Endodermal cell (in vitro differentiated cells): Measurements from ENCODE around the gene MTSS2. TPM values are rescaled to one million over a fixed set of nuclear protein-coding genes. Genes with fewer than 3 reads are reported as not detected.

Experiments
- DNase-seq: peaks from one replicate; pipeline ENCODE4 v3.0.0-alpha.2; 2017
- H3K27ac ChIP-seq: 2 replicates; pipeline ENCODE4 v1.5.1; 2013; ENCODE audit warnings: mild to moderate bottlenecking, low read depth, low read length, moderate library complexity
- H3K27me3 ChIP-seq: 2 replicates; pipeline ENCODE4 v1.6.1; 2013; ENCODE audit warnings: mild to moderate bottlenecking, low read length, moderate library complexity; ENCODE audit not compliant: insufficient read depth, control insufficient read depth, poor library complexity, severe bottlenecking
- H3K36me3 ChIP-seq: 2 replicates; pipeline ENCODE4 v1.7.0; 2013; ENCODE audit warnings: mild to moderate bottlenecking, low read length, moderate library complexity; ENCODE audit not compliant: control insufficient read depth, insufficient read depth
- H3K4me1 ChIP-seq: one replicate; pipeline ENCODE4 v1.7.0; 2013; ENCODE audit warnings: low read length; ENCODE audit not compliant: control insufficient read depth, insufficient read depth
- H3K4me3 ChIP-seq: 2 replicates; pipeline ENCODE4 v1.5.1; 2013; ENCODE audit warnings: mild to moderate bottlenecking, low read length, moderate library complexity
- H3K9ac ChIP-seq: 2 replicates; pipeline ENCODE4 v1.6.1; 2013; ENCODE audit warnings: mild to moderate bottlenecking, low read length, moderate library complexity; ENCODE audit not compliant: poor library complexity, severe bottlenecking; ENCODE audit errors: extremely low read depth
- H3K9me3 ChIP-seq: 2 replicates; pipeline ENCODE4 v1.6.1; 2013; ENCODE audit warnings: mild to moderate bottlenecking, low read length, moderate library complexity; ENCODE audit not compliant: control insufficient read depth
- H3K27ac Mint-ChIP-seq: 2 replicates; pipeline ENCODE4 v1.8.0; 2020; ENCODE audit warnings: mixed read lengths
- H3K27me3 Mint-ChIP-seq: 2 replicates; pipeline ENCODE4 v1.8.0; 2021; ENCODE audit warnings: mild to moderate bottlenecking, mixed read lengths; ENCODE audit not compliant: insufficient read depth
- H3K36me3 Mint-ChIP-seq: 2 replicates; pipeline ENCODE4 v1.8.0; 2020; ENCODE audit warnings: low read depth, mixed read lengths
- H3K4me1 Mint-ChIP-seq: 2 replicates; pipeline ENCODE4 v1.8.0; 2020; ENCODE audit warnings: mixed read lengths
- H3K4me3 Mint-ChIP-seq: 2 replicates; pipeline ENCODE4 v1.8.0; 2020; ENCODE audit warnings: mild to moderate bottlenecking, moderate library complexity, mixed read lengths
- H3K9me3 Mint-ChIP-seq: 2 replicates; pipeline ENCODE4 v1.8.0; 2020; ENCODE audit warnings: mild to moderate bottlenecking, mixed read lengths
- WGBS, 2 experiments: methylation state at CpG; one replicate each; pipeline versions ENCODE4 v1.1.5 to v1.1.7; 2013; ENCODE audit warnings: missing lambda C conversion rate in 2 of 2, mixed read lengths in 1 of 2; ENCODE audit not compliant: insufficient coverage in 1 of 2, insufficient read length in 1 of 2; 5-methylcytosine and 5-hydroxymethylcytosine counted together
- total RNA-seq, 2 donors: library from RNA; stranded (reverse); fragmentation: NEBNext Ultra II Directional in 1 of 2; extraction: Animal tissue kit (Norgen Biotek cat#: 25700) in 1 of 2; gene quantifications; 2 replicates in 1 of 2; 3 replicates in 1 of 2; pipeline ENCODE4 v1.2.1, GENCODE V29; 2021
- TF ChIP-seq, protein P1 (sequence below): fragments of 200-600 bp; sonication (generic); conservative IDR thresholded peaks from 2 replicates; pipeline ENCODE4 v1.5.0; 2021; ENCODE audit warnings: antibody characterized with exemption, mild to moderate bottlenecking

Gene MTSS2
- total RNA-seq, 2 donors from 2014 or later, result 23.4 to 24.0 TPM

DNA sequence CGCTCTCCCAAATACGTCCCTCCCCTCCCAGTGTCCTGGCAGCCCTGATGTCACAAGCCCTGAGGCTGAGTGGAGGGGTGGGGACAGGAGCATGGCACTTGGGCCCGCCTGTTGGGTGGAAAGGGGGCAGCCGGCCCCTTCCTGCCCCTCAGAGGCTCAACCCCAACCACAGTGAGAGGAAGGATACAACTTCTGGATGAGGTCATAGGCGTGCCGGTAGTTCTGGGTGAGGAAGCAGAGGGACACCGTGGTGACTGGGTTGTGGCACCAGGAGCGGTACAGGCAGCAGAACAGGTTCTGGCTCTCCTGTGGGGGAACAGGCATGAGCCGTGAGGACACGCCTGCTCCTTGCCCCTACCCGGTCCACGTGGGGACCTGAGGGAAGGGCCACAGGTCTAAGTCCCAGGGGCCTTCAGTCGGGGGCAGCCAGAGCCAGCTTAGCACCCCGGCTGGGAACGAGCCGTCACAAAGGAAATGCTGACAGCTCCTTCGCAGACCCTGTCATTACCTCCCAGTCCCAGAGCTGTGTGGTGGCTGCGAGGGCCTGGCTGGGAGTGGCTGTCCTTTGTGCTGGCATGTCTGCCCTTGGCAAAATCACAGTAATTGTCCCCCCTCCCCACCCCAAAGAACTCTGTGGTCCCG, 11.2 kb upstream of the MTSS2 start:
- peaks cover 3% of the 10 kb centered on the region for H3K36me3 ChIP-seq
- WGBS, 2 experiments, result 82 to 90% methylated on average over 8 to 18 of the region's 19 CpGs
- no peak overlapping the region for H3K4me3 ChIP-seq
- no peak overlapping the region for H3K4me3 Mint-ChIP-seq
- peaks cover 14% of the 10 kb centered on the region for H3K4me1 Mint-ChIP-seq
- H3K36me3 Mint-ChIP-seq, result peaks cover 10% of the 10 kb centered on the region
- no peaks in the 10 kb centered on the region for H3K27me3 Mint-ChIP-seq
- no peak overlapping the region for H3K27ac Mint-ChIP-seq
- peaks cover 10% of the 10 kb centered on the region for H3K4me1 ChIP-seq
- no peak overlapping the region for H3K9ac ChIP-seq
- no peaks in the 10 kb centered on the region for H3K9me3 ChIP-seq
- TF ChIP-seq, protein P1, sequence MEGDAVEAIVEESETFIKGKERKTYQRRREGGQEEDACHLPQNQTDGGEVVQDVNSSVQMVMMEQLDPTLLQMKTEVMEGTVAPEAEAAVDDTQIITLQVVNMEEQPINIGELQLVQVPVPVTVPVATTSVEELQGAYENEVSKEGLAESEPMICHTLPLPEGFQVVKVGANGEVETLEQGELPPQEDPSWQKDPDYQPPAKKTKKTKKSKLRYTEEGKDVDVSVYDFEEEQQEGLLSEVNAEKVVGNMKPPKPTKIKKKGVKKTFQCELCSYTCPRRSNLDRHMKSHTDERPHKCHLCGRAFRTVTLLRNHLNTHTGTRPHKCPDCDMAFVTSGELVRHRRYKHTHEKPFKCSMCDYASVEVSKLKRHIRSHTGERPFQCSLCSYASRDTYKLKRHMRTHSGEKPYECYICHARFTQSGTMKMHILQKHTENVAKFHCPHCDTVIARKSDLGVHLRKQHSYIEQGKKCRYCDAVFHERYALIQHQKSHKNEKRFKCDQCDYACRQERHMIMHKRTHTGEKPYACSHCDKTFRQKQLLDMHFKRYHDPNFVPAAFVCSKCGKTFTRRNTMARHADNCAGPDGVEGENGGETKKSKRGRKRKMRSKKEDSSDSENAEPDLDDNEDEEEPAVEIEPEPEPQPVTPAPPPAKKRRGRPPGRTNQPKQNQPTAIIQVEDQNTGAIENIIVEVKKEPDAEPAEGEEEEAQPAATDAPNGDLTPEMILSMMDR, result no peak
- peak overlapping the region; percentile 47 for H3K27ac ChIP-seq
- H3K9me3 Mint-ChIP-seq, result no peaks in the 10 kb centered on the region
- peak; percentile 67 for DNase-seq
- H3K27me3 ChIP-seq, result no peaks in the 10 kb centered on the region

DNA sequence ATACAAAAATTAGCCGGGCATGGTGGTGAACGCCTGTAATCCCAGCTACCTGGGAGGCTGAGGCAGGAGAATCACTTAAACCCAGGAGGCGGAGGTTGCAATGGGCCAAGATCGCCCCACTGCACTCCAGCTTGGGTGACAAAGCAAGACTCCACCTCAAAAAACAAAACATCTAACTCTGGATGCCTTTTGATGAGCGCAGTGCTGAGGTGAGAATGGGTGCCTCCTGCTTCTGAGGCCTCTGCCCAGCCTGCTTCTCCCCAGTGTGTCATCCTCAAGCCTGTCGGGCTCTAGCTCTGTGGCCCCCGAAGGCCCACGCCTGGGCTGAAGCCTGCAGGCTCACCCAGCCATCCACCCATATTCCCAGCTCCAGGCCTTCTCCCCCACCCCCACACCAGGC, 10.5 kb upstream of the MTSS2 start:
- H3K4me3 Mint-ChIP-seq, result no peak overlapping the region
- H3K9me3 Mint-ChIP-seq, result no peaks in the 10 kb centered on the region
- TF ChIP-seq, protein P1, result no peak
- Histone ChIP-seq H3K9me3 (no peaks in the 10 kb centered on the region), H3K9ac (no peak overlapping the region), H3K27me3 (no peaks in the 10 kb centered on the region), H3K36me3 (peaks cover 3% of the 10 kb centered on the region), H3K4me1 (peaks cover 10% of the 10 kb centered on the region), H3K4me3 (no peak overlapping the region), H3K27ac (no peak overlapping the region)
- H3K27me3 Mint-ChIP-seq, result no peaks in the 10 kb centered on the region
- H3K36me3 Mint-ChIP-seq, result peaks cover 10% of the 10 kb centered on the region
- no peak for DNase-seq
- 94 to 100% methylated on average over 3 to 8 of the region's 8 CpGs for WGBS, 2 experiments
- no peak overlapping the region for H3K27ac Mint-ChIP-seq
- peaks cover 14% of the 10 kb centered on the region for H3K4me1 Mint-ChIP-seq

DNA sequence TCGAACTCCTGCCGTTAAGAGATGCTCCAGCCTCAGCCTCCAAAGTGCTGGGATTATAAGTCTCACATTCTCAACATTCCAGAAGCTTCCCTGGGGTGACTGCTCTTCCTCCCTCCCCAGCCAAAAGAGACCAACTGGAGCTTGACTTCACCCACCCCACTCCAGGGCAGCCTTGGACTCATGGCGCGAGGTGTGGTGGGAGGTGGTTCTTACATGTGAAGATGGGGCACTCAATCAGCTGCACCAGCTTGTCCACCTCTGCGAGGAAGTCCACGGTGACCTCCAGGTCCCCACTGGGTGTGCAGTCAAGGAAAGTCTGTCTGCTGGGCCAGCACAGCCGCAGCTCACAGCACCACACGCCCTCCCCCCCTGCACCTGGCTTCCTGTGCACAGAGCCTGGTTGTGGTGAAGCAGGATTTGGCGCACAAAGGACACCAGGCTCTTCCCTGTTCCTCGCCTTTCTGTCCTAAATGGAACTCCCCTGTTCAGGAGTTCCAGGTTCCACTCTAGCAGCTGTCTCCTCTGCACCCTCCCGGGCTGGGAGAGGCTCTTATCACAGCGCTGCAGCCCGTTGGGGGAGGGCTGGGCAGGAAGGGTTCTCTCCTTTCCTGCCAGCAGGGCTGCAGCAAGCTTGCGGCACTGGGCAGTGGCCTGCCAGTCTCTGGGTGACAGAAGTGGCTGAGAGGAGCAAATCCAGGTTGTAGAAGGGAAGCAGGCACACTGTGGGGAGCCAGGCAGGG, 9.6 kb upstream of the MTSS2 start:
- WGBS, 2 experiments, result 88 to 90% methylated on average over 9 to 14 of the region's 14 CpGs
- Histone ChIP-seq H3K36me3 (peaks cover 3% of the 10 kb centered on the region), H3K27ac (no peak overlapping the region), H3K9me3 (no peaks in the 10 kb centered on the region), H3K27me3 (no peaks in the 10 kb centered on the region), H3K4me1 (peaks cover 10% of the 10 kb centered on the region), H3K4me3 (no peak overlapping the region), H3K9ac (no peak overlapping the region)
- Mint-ChIP-seq H3K4me3 (no peak overlapping the region), H3K36me3 (peaks cover 10% of the 10 kb centered on the region), H3K27ac (peak overlapping the region; percentile 74), H3K9me3 (no peaks in the 10 kb centered on the region), H3K4me1 (peaks cover 14% of the 10 kb centered on the region), H3K27me3 (no peaks in the 10 kb centered on the region)
- TF ChIP-seq, protein P1, result peak; percentile 26
- DNase-seq, result peak; percentile 75
